ENCODE data around the gene SFMBT2. TPM values are rescaled to one million over a fixed set of nuclear protein-coding genes. Genes with fewer than 3 reads are reported as not detected.

SFMBT2 gene
- total RNA-seq, 1 experiment from 2014 or later: 14.3 TPM

GRCh38 chr10:7230036-7230435 lies 180.8 kb downstream of the SFMBT2 start:
- Mint-ChIP-seq H3K4me3 (no peak overlapping the region), H3K27me3 (ENCODE audit: low read depth) (no peaks in the 10 kb centered on the region), H3K4me1 (peaks cover 16% of the 10 kb centered on the region), H3K9me3 (peaks cover 3% of the 10 kb centered on the region), H3K27ac (no peak overlapping the region), H3K36me3 (peaks cover 13% of the 10 kb centered on the region)
- ChIA-PET POLR2A (no interaction called here), CTCF (no interaction called here)
- TF ChIP-seq TEAD1 (CRISPR knock-in tag; IDR thresholded peaks at IDR 0.05): no peak
- TF ChIP-seq ZNF425 (CRISPR knock-in tag; conservative IDR thresholded peaks at IDR 0.05): no peak
- TF ChIP-seq ATF3 (CRISPR knock-in tag; conservative IDR thresholded peaks at IDR 0.05): no peak
- TF ChIP-seq USF2 (CRISPR knock-in tag; IDR thresholded peaks at IDR 0.05): no peak
- TF ChIP-seq E2F5 (CRISPR knock-in tag; IDR thresholded peaks at IDR 0.05): no peak
- TF ChIP-seq USF1 (CRISPR knock-in tag; IDR thresholded peaks at IDR 0.05): no peak
- no peak for ATAC-seq
- no peak for DNase-seq (ENCODE audit: low spot score)

GRCh38 chr10:7225133-7225532 lies 185.7 kb downstream of the SFMBT2 start:
- no peak overlapping the region for H3K4me3 Mint-ChIP-seq
- ATAC-seq: no peak
- ChIA-PET CTCF (no interaction called here), POLR2A (no interaction called here)
- H3K36me3 Mint-ChIP-seq: peaks cover 44% of the 10 kb centered on the region
- H3K4me1 Mint-ChIP-seq: 0 out of 2 replicates have a peak, but pooled peaks cover 6% of the 10 kb centered on the region
- H3K27me3 Mint-ChIP-seq (ENCODE audit: low read depth): no peaks in the 10 kb centered on the region
- peaks cover 26% of the 10 kb centered on the region for H3K9me3 Mint-ChIP-seq
- H3K27ac Mint-ChIP-seq: no peak overlapping the region
- no peak for DNase-seq (ENCODE audit: low spot score)
- TF ChIP-seq ZNF317 (CRISPR knock-in tag; IDR thresholded peaks at IDR 0.05; ENCODE audit: borderline replicate concordance, low read depth) (no peak), CTCF (IDR thresholded peaks at IDR 0.05) (no peak), FOXP4 (CRISPR knock-in tag; IDR thresholded peaks at IDR 0.05) (no peak), CDX4 (CRISPR knock-in tag; IDR thresholded peaks at IDR 0.05; ENCODE audit: borderline replicate concordance) (no peak), ZBTB21 (CRISPR knock-in tag; IDR thresholded peaks at IDR 0.05; ENCODE audit: borderline replicate concordance) (no peak), NFATC4 (CRISPR knock-in tag; IDR thresholded peaks at IDR 0.05) (no peak), ATF2 (CRISPR knock-in tag; IDR thresholded peaks at IDR 0.05; ENCODE audit: borderline replicate concordance, low read depth) (no peak), RORB (CRISPR knock-in tag; IDR thresholded peaks at IDR 0.05) (no peak), SOX15 (CRISPR knock-in tag; IDR thresholded peaks at IDR 0.05) (no peak), TP53 (CRISPR knock-in tag; IDR thresholded peaks at IDR 0.05) (no peak), EMX1 (CRISPR knock-in tag; IDR thresholded peaks at IDR 0.05) (no peak), FOXK1 (CRISPR knock-in tag; IDR thresholded peaks at IDR 0.05) (no peak), ERG (CRISPR knock-in tag; IDR thresholded peaks at IDR 0.05) (no peak), CREB1 (CRISPR knock-in tag; IDR thresholded peaks at IDR 0.05) (no peak)
